Islet of Langerhans (tissue), 1 donor: ENCODE measurements around the gene PAPSS1.

Source experiments
- FAIRE-seq: peaks from one replicate; lab custom pipeline; 2011; peaks lifted over from hg19 to GRCh38; lab: Jason Lieb, UNC

PAPSS1 gene

DNA sequence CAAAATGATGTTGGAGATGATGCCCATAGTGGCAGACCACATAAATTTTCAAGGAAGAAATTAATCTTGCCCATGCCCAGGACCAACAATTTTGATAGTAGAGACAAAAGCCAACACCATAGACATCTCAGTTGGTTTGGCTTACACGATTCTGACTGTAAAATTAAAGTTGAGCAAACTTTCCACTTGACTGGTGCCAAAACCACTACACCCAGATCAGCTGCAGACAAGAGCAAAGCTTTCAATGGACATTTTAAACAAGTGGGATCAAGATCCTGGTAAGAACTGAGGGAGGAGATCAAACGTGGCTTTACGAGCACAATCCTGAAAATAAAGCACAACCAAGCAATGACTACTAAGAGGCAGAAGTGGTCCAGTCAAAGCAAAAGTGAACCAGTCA, 90.7 kb downstream of the PAPSS1 start:
- no peak for FAIRE-seq

DNA sequence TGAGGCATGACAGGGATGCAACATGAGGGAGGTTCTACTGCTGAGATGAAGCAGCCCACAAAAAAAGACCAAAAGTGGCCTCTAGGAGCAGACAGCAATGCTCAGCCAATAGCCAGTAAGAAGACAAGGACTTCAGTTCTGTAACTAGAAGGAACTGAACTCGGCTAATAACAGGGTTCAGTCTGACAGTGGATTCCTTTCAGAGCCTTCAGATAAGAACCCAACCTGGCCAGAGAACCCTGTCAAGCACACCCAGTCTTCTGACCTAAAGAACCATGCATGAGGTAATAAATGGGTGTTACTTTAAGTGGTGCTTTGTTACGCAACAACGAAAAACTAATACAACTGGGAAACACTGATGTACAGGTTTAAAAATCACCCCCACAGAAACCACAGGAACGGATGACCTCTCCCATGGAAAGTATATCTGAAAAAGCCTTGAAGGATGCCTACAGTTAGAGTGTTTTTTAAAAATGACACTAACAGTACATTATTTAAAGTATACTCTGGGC, 94.6 kb downstream of the PAPSS1 start:
- FAIRE-seq, result no peak

- FAIRE-seq, result no peak
Observed at GRCh38 chr4:107624024-107624423, 96.0 kb downstream of the PAPSS1 start.

- FAIRE-seq, result no peak
Observed at GRCh38 chr4:107622006-107622405, 98.0 kb downstream of the PAPSS1 start.

GRCh38 chr4:107619731-107620130, 100.3 kb downstream of the PAPSS1 start:
- no peak for FAIRE-seq

- no peak for FAIRE-seq
Observed at GRCh38 chr4:107619066-107619465, 101.0 kb downstream of the PAPSS1 start.

GRCh38 chr4:107618656-107619055, 101.4 kb downstream of the PAPSS1 start:
- FAIRE-seq, result no peak

DNA sequence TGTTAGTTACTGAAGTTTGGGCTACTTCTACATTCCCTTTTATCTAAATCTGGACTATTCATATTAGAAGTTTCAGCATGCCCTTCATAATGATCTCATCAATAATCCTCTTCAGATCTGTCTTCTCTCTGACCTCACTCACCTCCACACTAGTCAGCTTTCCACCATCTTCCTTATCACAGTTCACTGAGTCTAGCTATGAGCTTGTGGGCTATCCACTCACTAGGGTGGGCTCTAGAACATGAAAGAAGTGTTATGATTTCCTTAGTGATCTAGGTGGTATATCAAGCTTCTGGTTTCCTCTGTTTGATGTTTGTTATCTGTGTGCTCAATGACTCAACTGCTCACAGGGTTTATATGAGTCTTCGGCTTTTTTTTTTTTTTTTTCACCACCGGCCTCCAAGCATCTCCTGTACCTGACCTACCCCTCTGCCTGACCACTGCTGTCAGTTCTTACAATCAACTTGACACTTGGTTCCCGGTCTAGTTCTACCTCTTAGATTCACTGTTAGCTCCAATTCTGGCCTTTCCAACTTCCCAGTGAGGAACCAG, 103.1 kb downstream of the PAPSS1 start:
- no peak for FAIRE-seq

GRCh38 chr4:107615809-107616208, 104.2 kb downstream of the PAPSS1 start:
- FAIRE-seq, result no peak

DNA sequence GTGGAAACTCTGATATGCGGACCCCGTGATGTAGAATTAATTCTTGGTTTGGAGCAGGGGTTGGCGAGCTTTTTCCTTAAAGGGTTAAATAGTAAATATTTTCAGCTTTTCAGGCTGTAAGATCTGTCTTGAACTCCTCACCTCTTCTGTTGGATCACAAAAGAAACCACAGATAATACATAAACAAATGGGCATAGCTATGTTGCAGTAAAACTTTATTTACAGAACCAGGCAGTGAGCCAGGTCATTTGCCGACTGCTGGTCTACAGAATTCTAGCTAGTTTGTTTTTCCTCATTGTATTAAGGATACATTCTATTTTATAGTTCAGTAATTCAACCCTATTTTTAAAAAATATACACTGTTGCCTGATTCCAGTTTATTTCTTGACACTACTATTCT, 116.6 kb downstream of the PAPSS1 start:
- no peak for FAIRE-seq

- FAIRE-seq, result no peak
Observed at GRCh38 chr4:107600983-107601382, 119.1 kb downstream of the PAPSS1 start.

DNA sequence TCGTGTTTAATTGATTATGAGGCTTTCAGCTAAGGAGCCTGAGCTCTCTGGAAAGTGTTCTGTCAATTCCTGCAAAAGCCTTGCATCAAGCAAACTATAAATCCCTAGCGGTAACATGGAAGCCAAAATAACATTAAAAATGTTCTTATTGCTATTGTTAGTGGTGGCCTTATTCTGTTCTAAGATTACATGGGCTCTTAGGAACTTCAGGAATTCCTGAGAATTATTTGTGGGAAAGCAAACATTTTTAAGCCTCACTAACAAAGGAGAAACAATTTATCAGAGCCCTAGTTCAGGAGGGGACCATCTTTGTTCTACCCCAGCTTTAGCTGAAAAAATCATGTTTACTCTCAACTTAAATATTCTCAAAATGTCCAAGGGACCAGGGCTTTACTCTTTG, 119.6 kb downstream of the PAPSS1 start:
- FAIRE-seq, result no peak

DNA sequence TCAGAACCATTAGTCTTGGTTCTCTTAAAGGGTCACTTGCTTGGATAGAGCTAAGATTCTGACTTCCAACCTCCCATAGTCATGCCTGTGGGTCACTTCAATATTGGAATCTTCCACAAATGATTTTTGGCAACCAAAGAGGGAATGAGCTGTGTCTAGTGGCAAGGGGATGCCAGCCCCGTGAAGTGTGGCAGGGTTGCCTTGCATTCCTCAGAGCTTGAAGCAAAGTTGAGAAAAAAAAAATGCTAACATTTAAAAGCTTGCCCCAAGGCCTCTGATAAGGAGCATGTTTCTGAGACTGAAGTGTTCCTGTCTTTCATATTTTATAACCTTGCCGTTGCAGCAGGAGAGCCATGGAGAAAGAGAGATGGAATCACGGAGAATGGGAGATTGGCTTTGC, 120.2 kb downstream of the PAPSS1 start:
- FAIRE-seq, result no peak

DNA sequence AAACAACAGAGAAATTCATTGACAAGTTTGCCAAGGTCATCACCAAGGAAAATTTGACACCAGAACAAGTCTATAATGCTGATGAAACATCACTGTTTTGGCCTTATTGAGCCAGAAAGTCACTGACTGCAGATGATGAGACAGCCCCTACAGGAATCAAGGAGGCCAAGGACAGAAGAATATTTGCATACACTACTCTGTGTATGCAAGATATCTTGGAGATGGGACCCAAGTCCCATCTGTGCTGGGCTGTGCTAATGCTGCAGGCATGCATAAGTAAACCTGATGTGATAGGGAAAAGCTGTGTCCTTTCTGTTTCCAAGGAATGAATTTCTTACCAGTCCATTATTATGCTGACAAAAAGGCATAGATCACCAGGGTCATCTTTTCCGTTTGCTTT, 126.8 kb downstream of the PAPSS1 start:
- FAIRE-seq, result no peak

GRCh38 chr4:107592519-107592918, 127.5 kb downstream of the PAPSS1 start:
- FAIRE-seq, result no peak

DNA sequence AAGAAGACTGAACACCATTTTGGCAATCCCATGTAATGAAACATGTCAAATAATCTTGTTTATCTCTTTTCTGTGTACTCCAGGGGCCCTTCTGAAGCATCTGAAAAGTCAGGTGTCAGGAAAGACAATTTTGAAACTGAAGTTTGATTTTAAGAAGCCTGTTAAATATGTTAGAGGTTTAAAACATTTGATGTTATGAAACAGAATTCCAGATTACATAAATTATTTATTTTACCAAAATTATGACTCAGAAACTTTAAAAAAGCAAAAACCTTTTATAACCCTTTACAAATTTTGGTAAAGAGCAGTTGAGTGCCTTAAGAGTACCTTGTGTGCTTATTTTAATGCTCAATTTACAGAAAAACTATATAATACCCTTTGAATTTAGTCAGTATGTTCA, 130.8 kb downstream of the PAPSS1 start:
- FAIRE-seq, result no peak

DNA sequence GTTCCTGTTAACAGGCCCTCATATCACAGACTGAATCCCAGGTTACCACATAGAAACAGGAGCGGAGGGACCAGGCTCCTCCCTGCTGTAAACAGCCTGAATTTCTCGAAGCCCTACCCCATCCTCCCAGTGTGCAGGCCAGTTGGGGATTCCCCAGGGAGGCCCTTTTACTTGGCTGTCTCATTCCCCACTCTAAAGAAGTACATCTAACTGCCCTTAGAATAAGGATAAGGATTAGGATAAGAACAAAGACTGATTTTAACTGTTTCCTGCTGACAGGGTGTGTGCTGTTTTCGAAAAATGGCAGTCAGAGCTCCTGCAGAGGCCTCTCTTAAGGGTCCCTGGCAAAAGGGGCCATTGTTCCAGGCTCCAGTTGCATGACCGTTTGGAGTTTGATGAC, 133.7 kb downstream of the PAPSS1 start:
- no peak for FAIRE-seq

DNA sequence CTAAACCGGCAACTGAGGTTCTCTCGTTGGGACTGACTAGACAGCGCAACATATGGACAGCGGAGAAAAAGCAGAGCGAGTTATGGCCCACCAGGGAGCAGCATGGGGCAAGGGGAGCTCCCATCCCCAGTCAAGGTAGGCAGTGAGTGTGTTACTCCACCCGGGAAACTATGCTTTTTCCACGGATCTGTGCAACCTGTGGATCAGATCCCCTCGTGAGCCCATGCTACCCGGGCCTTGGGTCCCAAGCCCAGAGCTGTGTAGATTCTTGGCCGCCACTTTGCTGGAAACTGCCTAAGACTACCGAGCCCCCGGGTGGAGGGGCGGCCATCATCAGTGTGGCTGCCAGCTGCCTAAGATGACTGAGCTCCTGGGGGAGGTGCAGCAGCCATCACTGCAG, 140.9 kb downstream of the PAPSS1 start:
- FAIRE-seq, result no peak

DNA sequence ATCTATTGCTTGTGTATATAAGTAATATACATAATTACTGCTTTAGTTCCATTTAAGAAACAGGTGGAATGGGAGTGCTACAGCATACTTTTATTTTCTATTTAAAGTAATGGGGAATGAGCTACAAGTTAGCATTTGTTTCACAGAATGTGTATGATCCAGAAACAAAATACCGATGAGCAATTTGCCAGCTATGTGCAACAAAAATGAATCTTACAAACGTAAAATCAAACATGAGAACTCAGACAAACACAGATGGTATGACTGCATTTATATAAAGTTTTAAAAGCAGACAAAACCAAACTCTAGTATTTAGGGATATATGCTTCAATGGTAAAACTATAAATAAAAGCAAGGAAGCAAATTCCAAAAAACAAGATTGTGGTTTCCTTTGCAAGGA, 141.7 kb downstream of the PAPSS1 start:
- FAIRE-seq, result no peak

GRCh38 chr4:107577743-107578142, 142.3 kb downstream of the PAPSS1 start:
- no peak for FAIRE-seq

GRCh38 chr4:107575243-107575642, 144.8 kb downstream of the PAPSS1 start:
- no peak for FAIRE-seq

DNA sequence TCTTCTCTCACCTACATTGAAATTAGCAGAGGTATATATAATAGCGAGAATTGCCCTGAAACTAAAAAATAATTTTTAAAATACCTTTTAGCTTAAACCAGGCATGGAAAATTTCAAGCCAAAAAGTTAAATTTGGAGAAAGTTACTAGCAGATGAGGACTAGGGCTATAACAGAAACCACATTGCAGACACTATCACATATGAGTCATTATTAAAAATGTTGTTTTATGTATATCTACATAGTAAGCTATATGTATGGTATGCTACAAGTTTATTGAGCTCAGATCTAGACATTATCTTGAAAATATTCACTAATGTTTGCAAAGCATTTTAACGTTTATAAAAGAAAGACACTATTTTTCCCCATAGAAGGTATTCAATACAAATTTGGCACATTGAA, 147.8 kb downstream of the PAPSS1 start:
- FAIRE-seq, result no peak

DNA sequence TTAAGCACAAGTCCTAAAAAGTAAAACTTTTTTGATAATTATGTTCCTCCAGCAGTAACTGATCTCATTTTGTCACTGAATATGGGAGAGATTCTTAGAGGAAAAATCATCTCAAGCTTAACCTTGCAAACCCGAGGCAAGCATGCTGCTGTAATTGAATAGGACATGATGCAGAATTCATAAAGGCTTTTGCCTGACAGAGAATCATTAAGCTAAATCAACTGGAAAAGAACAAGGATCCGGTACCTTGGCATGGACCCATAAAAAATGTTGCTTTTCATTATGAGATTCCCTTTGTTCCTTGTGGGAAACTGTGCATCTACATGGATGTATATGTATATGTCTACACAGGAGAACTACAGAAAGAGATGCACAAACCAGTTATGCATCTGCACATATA, 149.1 kb downstream of the PAPSS1 start:
- FAIRE-seq, result no peak

DNA sequence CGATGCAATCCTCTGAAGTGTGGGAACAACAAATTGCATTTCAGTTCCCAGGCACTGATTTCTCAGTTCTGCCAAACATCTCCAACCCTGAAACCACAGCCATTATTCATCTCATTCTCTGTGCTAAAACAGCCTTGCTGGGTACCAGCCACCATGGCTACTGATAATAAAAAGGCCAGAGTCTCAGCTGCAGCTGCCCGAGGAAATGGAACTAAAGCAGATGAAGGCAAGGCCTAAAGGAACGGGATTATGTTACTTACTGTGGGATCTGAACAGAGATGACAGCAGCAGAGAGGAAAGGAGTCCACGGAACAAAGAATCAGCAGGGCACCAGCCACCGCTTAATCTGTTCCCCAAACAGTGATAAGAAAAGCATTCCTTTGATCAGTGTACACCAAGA, 155.7 kb downstream of the PAPSS1 start:
- no peak for FAIRE-seq
